Measurements from ENCODE around the gene SLC16A11. TPM values are rescaled to one million over a fixed set of nuclear protein-coding genes. Genes with fewer than 3 reads are reported as not detected.
"Not testable (repeated sequence)": the region's sequence is repeated elsewhere in the genome, so short reads cannot be mapped to it uniquely, and the experiment has no call there.

SLC16A11 gene
- total RNA-seq, 1 experiment from 2014 or later = not detected

DNA sequence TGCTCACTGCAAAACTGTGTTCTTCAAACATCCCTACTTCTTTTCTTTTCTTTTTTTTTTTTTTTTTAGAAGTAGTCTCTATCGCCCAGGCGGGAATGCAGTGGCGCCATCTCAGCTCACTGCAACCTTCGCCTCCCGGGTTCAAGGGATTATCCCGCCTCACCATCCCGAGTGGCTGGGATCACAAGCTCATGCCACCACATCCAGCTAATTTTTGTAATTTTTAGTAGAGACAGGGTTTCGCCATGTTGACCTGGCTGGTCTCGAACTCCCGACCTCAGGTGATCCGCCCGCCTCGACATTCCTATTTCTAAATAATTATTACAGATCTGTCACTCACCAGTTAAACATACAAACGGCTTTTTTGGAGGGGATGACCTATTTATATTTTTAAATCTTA, 32.5 kb downstream of the SLC16A11 start:
- DNase-seq (ENCODE audit: low read depth) = no peak

DNA sequence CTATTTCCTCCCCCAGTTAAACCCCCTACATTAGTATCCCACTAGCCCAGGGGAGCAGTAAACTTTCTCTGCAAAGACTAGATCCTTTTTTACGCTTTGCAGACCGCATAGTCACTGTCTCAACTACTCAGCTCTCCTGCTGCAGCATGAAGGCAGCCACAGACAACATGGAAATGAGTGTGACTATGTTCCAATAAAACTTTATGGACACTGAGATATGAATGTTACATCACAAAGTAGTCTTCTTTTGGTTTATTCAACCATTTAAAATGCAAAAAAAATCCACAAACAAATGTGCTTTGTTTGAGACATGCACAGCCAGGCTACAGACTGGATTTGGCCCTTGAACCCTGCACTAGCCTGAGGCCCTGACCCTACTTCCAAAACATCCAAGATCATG, 33.4 kb downstream of the SLC16A11 start:
- no peak for DNase-seq (ENCODE audit: low read depth)

DNA sequence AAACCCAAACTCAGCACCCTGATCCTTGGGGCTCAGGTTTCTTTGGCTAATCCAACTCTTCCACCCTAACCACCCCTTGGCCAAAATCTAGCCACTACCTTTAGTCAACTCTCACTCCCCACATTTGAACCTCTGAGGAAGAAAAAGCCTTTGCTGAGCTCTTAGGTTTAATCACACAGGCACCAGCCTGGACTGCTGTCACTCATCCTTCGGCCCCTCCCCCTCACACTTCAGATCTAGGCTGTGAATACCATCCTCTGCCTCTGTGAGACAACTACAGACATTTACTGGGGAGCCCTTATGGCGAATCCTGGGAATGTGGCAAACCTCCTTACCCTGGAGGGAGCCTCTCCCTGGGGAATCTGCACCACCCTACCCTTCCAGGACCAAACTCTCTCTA, 36.7 kb downstream of the SLC16A11 start:
- DNase-seq (ENCODE audit: low read depth) = no peak

DNA sequence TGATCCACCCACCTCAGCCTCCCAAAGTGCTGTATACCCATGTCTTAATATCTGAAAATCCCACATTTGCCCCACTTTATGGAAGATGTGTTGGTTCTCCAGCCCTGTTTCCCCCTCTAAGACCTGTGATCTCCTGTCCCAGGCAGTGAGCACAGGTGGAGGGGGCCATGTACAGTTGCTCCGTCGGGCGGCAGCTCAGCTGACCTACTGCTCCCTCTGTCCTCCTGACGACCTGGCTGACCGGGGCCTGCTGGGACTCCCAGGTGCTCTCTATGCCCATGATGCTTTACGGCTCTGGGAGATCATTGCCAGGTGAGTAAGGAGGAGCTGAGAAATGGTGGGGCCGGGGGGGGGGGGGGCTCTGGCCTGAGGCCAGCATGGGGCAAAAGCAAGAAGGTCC, 38.2 kb downstream of the SLC16A11 start:
- DNase-seq (ENCODE audit: low read depth) = no peak

DNA sequence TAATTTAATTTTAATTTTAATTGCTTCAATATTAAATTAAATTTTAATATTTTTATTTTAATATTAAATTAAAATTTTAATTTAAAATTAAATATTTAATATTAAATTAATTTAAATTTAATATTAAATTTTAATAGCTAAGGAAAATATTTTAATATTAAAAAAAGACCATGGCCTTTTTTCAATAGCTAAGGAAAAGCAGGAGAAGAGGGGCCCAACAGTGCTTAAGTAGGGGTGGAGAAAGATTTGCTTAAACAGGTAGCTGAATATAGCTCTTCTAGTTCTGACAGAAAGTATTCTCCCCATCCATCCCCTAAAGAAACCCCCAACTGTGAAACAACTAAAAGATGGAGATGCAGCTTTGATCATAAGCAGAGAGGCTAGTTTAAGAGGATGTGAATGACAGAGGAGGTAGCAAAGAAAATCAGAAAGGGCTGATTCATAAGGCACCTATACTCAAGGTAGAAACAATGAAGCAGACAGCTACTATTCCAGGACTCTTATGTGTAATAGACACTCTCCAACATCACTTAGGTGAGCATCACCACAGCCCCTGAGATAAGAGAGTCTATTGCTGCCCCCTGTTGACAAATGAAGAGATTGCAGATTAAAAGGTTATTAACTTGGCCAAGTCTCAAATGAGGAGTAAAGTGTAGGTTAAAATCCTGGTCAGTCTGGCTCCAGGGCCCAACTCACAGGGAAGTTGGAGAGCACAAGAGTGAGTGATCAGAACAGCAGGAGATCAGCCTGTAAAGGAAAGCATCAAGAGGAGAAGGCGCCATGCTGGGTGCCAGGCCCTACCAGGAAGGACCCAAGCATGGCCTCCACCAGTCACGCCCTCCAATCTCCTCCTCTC, 39.3 kb downstream of the SLC16A11 start:
- peak; percentile 66 for DNase-seq (ENCODE audit: low read depth)

DNA sequence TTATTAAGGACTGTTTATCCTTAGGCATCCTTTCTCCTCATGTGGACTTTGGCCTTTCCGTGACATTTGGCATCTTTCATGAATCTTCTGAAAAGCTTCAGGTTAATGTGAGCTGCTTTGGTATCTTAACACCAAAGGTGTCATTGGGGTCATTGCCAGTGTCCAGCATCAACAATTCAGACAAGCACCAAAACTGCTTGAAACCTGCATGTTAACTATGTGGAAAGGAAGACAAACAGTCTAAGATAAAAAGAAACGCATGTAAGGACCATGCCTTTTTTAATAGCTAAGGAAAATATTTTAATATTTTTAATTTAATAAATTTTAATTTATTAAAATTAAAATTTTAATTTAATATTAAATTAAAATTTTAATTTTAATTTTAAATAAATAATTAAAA, 40.1 kb downstream of the SLC16A11 start:
- DNase-seq (ENCODE audit: low read depth) = no peak

DNA sequence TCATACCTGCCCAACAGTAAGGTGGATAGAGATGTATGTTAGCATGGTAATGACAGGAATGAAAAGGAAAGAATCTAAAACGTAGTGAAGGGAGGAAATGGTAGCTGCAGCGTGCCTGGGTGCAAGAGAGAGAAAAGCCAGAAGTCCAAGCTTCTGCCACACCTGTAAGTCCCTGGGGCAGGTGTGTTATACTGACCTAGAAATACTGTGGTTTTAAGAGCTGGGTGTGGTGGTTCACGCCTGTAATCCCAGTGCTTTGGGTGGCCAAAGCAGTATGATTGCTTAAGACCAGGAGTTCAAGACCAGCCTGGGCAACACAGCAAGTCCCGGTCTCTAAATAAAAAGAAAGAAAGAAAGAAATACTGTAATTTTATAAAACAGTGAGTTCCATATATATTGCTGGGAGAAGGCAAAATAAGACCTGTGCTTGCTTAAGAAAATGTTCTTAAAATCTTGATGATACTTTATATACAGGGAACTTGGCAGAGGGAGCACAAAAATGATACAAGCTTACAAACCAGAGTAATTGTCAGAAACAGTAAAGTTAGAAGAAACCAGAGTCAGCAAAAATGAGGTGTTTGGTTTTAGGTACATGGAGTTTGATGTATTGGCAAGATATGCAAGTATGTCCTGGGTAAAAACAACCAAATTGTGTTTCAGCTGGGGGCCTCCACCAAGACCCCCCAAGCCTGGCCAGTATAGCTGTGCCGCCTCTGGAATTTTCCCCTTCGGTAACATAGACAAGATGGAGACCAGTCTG, 41.4 kb downstream of the SLC16A11 start:
- no peak for DNase-seq (ENCODE audit: low read depth)

DNA sequence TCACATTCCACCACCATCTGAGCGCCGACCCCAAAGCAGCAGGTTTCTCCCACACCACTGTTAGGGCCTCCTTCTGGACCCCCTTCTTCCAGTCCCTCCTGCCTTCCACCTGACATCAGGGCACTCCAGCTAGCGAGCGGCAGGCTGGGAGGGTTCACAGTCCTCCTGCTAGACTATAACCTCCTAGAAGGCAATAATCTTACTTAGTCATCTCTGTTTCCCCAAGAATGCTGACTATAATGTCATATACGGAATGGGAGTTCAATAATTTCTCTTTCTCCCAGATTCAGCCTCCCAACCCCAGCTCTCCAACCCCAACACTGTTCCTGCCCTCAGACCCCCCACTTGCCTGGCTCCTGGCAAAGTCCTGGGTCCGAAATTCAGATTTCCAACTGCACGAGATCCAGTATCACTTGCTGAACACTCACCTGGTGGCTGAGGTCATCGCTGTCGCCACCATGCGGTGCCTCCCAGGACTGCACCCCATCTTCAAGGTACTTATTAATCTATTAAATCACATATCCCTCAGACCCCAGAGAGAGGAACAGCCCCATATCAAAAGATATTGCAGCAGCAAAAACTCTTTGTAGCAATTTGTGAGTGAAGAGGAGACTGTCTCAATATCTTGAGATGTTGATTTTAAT, 42.5 kb downstream of the SLC16A11 start:
- peak; percentile 29 for DNase-seq (ENCODE audit: low read depth)

DNA sequence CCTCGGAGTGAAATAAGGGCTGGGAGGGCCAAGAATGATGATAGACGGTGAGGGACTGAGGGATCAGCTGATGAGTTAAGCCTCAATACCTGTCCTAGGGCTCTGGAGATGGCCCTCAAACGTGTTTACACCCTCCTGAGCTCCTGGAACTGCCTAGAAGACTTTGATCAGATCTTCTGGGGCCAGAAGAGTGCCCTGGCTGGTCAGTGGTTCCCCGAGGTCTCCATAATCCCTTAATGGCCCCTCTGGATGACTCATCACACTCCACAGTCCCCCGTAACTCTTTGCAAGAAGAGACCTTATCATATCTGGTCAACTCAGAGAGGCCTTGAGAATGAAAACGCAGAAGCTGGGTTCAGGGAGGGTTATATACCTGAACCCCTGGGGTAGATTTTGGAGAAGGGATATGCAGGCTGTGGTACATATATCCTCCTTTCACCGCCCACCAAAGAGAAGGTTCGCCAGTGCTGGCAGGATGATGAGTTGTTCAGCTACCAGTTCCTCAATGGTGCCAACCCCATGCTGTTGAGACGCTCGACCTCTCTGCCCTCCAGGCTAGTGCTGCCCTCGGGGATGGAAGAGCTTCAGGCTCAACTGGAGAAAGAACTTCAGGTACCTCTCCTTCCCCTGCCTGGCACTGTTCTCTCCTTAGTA, 44.9 kb downstream of the SLC16A11 start:
- no peak for DNase-seq (ENCODE audit: low read depth)

DNA sequence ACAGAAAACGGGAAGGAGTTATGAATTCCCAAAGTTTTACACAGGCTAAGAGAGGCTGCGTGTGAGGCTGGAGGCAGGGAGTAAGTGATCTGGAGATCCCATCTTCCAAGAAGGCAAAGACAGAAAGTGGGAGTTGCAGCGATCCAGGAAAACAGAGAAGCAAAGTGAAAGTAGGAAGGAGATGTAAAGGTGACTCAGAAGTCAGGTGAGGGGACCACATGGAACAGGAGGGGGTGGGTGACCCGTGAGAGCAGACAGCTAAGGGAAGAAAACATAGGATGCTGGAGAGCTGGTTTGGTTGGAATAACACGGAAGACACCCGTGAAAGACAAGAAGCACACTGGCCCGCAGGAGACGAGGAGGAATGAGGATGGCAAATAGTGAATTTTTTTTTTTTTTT, 46.7 kb downstream of the SLC16A11 start:
- no peak for DNase-seq (ENCODE audit: low read depth)

DNA sequence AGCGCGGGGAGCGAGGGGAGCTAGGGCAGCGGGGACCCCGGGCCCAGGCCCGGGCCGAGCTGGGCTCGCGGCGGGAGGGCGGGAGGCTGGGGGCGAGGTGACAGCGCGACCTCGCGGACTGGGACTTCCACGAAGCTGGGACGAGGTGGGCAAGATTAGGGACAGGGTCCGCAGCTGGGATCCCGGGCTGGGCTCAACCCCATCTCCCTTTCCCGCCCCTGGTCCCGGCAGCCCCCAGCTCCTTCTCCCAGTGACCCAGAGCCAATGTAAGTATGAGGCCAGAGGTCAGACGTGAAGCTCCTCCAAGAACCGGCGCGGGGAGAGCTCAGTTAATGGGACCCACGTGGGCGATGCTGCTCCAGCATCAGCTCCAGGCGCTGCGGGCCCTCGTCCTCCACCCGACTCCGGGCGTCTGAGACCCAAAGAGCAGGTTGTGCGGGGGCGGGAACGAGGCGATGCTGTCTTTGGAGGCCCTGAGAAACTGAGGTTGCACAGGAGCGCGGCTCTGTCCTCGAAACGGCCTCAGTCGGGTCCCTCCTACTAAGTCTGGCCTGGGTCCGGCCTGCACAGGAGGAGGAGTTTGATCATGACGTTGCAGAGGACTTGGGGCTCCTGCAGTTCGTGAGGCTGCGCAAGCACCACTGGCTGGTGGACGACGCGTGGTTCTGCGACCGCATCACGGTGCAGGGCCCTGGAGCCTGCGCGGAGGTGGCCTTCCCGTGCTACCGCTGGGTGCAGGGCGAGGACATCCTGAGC, 47.5 kb downstream of the SLC16A11 start:
- DNase-seq (ENCODE audit: low read depth) = no peak

DNA sequence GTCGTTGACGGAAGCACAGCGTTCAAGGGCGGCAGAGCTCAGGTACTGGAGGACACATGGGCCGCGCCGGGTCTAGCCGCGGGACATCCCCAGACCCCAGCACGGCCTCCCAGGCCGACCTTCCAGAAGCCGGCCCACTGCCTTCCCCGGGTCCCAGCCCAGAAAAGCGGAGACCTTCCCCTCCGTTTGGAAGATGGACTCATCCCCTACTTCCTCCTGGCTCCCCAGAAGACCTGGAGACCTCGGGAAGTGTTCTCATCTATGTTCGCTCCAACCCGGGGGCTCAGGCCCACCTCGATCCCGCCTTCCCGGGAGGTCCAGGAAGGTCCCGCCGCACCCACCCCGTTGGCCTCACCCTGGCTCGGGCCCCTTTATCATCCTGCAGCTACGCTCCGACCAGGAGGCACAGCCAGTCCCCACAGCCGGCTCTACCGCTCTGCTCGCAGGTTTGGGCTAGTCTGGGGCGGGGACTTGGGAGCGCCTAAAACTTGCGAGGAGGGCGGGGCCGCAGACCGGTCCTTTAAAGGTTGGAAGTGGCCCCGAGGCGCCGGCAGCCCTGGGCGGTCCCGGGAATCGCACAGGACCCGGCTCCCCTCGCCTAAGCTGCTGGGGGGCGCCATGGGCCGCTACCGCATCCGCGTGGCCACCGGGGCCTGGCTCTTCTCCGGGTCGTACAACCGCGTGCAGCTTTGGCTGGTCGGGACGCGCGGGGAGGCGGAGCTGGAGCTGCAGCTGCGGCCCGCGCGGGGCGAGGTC, 48.2 kb downstream of the SLC16A11 start, which contains the start of gene ALOX12:
ALOX12 (plus strand) TSS at position 550 of the 756 bp plus-strand sequence; CDS start at position 619, 69 bp downstream.
- DNase-seq (ENCODE audit: low read depth) = no peak

DNA sequence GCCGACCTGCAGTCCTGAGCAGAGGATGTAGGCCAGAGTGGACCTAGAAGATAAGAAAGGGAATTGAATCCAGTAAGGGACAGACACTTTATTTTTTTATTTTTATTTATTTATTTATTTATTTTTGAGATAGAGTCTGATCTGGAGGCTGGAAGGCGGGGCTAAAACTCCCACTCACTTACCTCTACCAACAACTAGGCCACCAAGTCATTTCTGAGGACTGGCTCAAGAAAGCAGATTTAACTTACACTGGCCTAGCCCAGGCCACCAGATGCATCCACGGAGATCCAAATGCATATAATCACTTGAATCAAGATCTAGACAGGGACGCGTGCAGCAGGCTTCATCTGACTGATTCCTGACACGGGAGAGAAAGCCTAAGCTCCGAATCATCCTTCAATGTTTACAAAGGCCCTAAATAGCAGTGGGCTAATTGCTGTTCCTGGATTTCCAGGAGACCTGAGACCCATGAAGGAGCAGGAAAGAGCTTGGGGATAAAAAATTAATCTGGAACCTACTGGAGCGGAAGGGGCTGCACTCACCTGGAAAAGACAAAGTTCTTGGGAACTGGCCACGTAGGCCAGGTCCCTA, 49.1 kb downstream of the SLC16A11 start:
- no peak for DNase-seq (ENCODE audit: low read depth)

DNA sequence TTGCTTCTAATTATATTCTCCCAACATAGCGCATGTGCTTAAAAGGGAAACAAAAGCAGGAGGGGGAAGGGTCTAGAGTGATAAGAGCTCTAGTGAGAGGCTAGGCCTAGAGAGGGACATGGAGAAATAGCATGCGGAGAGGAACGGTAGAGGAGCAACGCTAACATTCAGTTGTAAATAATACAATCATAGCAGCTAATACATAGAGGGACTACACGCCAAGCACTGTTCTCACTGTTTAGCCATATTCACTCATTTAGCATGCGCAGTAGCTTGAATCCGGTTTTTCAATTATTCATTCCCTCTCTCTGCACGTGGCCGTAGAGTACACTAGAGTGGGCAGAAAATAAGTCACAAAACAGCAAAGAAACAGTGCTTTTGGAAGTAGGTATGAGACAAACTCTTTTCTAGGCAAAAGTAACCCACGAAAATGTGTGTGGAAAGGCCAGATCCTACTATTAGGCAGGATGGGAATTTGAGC, 49.7 kb downstream of the SLC16A11 start:
- no peak for DNase-seq (ENCODE audit: low read depth)

DNA sequence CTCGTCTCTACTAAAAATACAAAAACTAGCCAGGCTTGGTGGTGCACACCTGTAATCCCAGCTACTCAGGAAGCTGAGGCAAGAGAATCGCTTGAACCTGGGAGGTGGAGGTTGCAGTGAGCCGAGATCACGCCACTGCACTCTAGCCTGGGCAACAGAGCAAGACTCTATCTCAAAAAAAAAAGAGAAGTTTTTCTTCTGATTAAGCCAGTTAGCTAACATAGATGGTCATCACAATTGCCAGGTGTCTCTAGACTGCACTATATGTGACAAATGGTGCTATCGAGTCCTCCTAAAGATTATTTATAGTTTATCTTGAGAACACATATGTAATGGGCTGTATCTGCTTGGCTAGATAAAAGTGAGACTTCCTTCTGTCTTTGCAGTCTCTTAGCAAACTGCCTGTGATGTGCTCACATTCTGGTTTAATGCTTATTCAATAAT, 50.3 kb downstream of the SLC16A11 start:
- DNase-seq (ENCODE audit: low read depth) = not testable (repeated sequence)
